ENCODE measurements around the gene NPM3.

- TF ChIP-seq MLX (CRISPR knock-in tag; IDR thresholded peaks at IDR 0.05), result no peak
- TF ChIP-seq CTCF (IDR thresholded peaks at IDR 0.05), result no peak
- no peak for TF ChIP-seq ZBTB21 (CRISPR knock-in tag; IDR thresholded peaks at IDR 0.05; ENCODE audit: borderline replicate concordance)
- no peak for TF ChIP-seq USF2 (CRISPR knock-in tag; IDR thresholded peaks at IDR 0.05)
- TF ChIP-seq ZBTB43 (CRISPR knock-in tag; IDR thresholded peaks at IDR 0.05), result no peak
- TF ChIP-seq ELF4 (CRISPR knock-in tag; IDR thresholded peaks at IDR 0.05; ENCODE audit: low read depth), result no peak
- TF ChIP-seq ARID4B (CRISPR knock-in tag; IDR thresholded peaks at IDR 0.05; ENCODE audit: borderline replicate concordance), result no peak
Measured at GRCh38 chr10:101832325-101832771, 49.1 kb upstream of the NPM3 start.
